ENCODE data around the gene EFCAB12.

DNA sequence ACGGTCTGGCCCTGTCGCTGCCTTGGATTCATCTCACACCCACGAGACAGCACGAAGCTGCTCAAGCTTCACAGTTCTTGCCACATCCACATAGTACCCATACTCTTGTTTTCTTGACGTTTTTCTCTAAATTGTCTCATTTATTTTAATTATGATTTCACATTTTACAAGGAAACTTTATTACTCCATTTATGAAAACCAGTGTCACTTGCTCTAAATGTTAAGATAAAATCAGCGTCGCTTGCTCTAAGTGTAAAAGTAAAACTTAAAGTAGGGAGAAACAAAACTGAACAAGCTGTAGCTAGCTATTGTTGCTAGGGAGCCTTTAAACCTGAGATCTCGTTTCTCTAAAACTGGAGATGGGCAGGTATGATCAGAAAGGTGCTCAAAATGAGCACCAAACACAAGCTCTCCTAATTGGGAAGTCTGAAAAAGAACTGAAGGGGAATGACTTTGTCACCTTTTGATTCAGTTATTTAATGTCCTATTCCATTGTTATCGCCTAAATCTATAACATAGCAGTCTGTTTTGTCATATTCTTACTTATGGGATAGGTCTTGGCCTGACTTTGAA is 12.3 kb upstream of the EFCAB12 start:
- TF ChIP-seq, protein P1, sequence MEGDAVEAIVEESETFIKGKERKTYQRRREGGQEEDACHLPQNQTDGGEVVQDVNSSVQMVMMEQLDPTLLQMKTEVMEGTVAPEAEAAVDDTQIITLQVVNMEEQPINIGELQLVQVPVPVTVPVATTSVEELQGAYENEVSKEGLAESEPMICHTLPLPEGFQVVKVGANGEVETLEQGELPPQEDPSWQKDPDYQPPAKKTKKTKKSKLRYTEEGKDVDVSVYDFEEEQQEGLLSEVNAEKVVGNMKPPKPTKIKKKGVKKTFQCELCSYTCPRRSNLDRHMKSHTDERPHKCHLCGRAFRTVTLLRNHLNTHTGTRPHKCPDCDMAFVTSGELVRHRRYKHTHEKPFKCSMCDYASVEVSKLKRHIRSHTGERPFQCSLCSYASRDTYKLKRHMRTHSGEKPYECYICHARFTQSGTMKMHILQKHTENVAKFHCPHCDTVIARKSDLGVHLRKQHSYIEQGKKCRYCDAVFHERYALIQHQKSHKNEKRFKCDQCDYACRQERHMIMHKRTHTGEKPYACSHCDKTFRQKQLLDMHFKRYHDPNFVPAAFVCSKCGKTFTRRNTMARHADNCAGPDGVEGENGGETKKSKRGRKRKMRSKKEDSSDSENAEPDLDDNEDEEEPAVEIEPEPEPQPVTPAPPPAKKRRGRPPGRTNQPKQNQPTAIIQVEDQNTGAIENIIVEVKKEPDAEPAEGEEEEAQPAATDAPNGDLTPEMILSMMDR (IDR thresholded peaks at IDR 0.05; ENCODE audit: extremely low read depth in 1 of 2, insufficient read depth in 1 of 2, low read depth in 1 of 2, low read length in 2 of 2): no peak
- peak; percentile 12 for TF ChIP-seq POLR2AphosphoS5 (IDR thresholded peaks at IDR 0.05; ENCODE audit: insufficient read depth, low read depth, low read length)
- peak; percentile 34 for TF ChIP-seq POLR2A (IDR thresholded peaks at IDR 0.05; ENCODE audit: low read depth, low read length)

All from endothelial cell of umbilical vein (primary cell).